Liver (tissue), 9 donors: ENCODE data around the gene RPL31. TPM values are rescaled to one million over a fixed set of nuclear protein-coding genes. Genes with fewer than 3 reads are reported as not detected.

Experiments used
- DNase-seq: peaks from one replicate; pipeline ENCODE4 v3.0.0-alpha.2; 2017; ENCODE audit warnings: low spot score
- H3K27ac ChIP-seq, 2 donors: one replicate each; pipeline ENCODE4 v1.7.0; 2013; ENCODE audit warnings: inconsistent platforms in 2 of 2, low read length in 2 of 2, control low read depth in 1 of 2, low read depth in 1 of 2, mild to moderate bottlenecking in 1 of 2
- H3K27me3 ChIP-seq, 4 donors: one replicate each; pipeline versions ENCODE4 v1.6.1 to v1.7.0; 2013; ENCODE audit warnings: low read length in 3 of 4, inconsistent platforms in 1 of 4, mild to moderate bottlenecking in 1 of 4, moderate library complexity in 1 of 4; ENCODE audit not compliant: control insufficient read depth in 4 of 4, insufficient read depth in 4 of 4
- H3K36me3 ChIP-seq, 4 donors: one replicate each; pipeline versions ENCODE4 v1.6.1 to v1.7.0; 2013; ENCODE audit warnings: low read length in 3 of 4, mild to moderate bottlenecking in 3 of 4, low read depth in 1 of 4, moderate library complexity in 1 of 4; ENCODE audit not compliant: control insufficient read depth in 4 of 4, insufficient read depth in 3 of 4
- H3K4me1 ChIP-seq, 4 donors: one replicate each; pipeline versions ENCODE4 v1.6.1 to v1.7.0; 2013; ENCODE audit warnings: low read length in 3 of 4, mild to moderate bottlenecking in 3 of 4, moderate library complexity in 1 of 4; ENCODE audit not compliant: control insufficient read depth in 4 of 4, insufficient read depth in 4 of 4
- H3K4me3 ChIP-seq, 3 donors: one replicate each; pipeline versions ENCODE4 v1.6.1 to v1.7.0; 2013; ENCODE audit warnings: low read length in 3 of 3, control low read depth in 1 of 3, low read depth in 1 of 3, mild to moderate bottlenecking in 1 of 3
- H3K9ac ChIP-seq, 2 donors: one replicate each; pipeline ENCODE4 v1.7.0; 2013; ENCODE audit warnings: low read length in 2 of 2, mild to moderate bottlenecking in 2 of 2, moderate library complexity in 2 of 2, control low read depth in 1 of 2, low read depth in 1 of 2
- H3K9me3 ChIP-seq, 4 donors: one replicate each; pipeline versions ENCODE4 v1.6.1 to v1.7.0; 2013; ENCODE audit warnings: low read length in 3 of 4; ENCODE audit not compliant: control insufficient read depth in 4 of 4
- EGR1 ChIP-seq, 2 donors: IDR thresholded peaks; 2 replicates each; pipeline ENCODE4 v1.6.1; 2016 to 2018; ENCODE audit warnings: antibody characterized with exemption in 2 of 2, low read depth in 2 of 2
- FOXA1 ChIP-seq: IDR thresholded peaks from 2 replicates; pipeline ENCODE4 v1.6.1; 2016; ENCODE audit warnings: antibody characterized with exemption
- FOXA2 ChIP-seq: IDR thresholded peaks from 2 replicates; pipeline ENCODE4 v1.6.1; 2016; ENCODE audit warnings: antibody characterized with exemption
- GABPA ChIP-seq, 2 donors: IDR thresholded peaks in 1 of 2; conservative IDR thresholded peaks in 1 of 2; 2 replicates each; pipeline ENCODE4 v1.6.1; 2016; ENCODE audit warnings: antibody characterized with exemption in 2 of 2, mild to moderate bottlenecking in 1 of 2, moderate library complexity in 1 of 2
- HNF4A ChIP-seq, 2 donors: conservative IDR thresholded peaks; 2 replicates each; pipeline ENCODE4 v1.6.1; 2016; ENCODE audit warnings: antibody characterized with exemption in 2 of 2, mild to moderate bottlenecking in 2 of 2
- HNF4G ChIP-seq: IDR thresholded peaks from 2 replicates; pipeline ENCODE4 v1.6.1; 2016; ENCODE audit warnings: antibody characterized with exemption
- JUND ChIP-seq, 2 donors: IDR thresholded peaks; 2 replicates each; pipeline ENCODE4 v1.6.1; 2016; ENCODE audit warnings: antibody characterized with exemption in 2 of 2
- NR2F2 ChIP-seq: IDR thresholded peaks from 2 replicates; pipeline ENCODE4 v1.6.1; 2016; ENCODE audit warnings: antibody characterized with exemption
- RAD21 ChIP-seq, 2 donors: IDR thresholded peaks; 2 replicates each; pipeline ENCODE4 v1.6.1; 2016; ENCODE audit warnings: antibody characterized with exemption in 2 of 2, mild to moderate bottlenecking in 2 of 2
- RXRA ChIP-seq, 2 donors: IDR thresholded peaks; 2 replicates each; pipeline ENCODE4 v1.6.1; 2017 to 2018; ENCODE audit warnings: antibody characterized with exemption in 2 of 2, mild to moderate bottlenecking in 1 of 2
- SP1 ChIP-seq: IDR thresholded peaks from 2 replicates; pipeline ENCODE4 v1.6.1; 2018; ENCODE audit warnings: antibody characterized with exemption, mild to moderate bottlenecking
- TAF1 ChIP-seq: conservative IDR thresholded peaks from 2 replicates; pipeline ENCODE4 v1.6.1; 2016; ENCODE audit warnings: antibody characterized with exemption, mild to moderate bottlenecking
- YY1 ChIP-seq: IDR thresholded peaks from 2 replicates; pipeline ENCODE4 v1.6.1; 2016; ENCODE audit warnings: antibody characterized with exemption, mild to moderate bottlenecking
- whole genome bisulfite sequencing: extraction: QIAGEN DNeasy Blood & Tissue Kit; methylation state at CpG from one replicate; pipeline ENCODE4 v1.1.7; 2013; 5-methylcytosine and 5-hydroxymethylcytosine counted together
- polyA plus RNA-seq, 2 donors: library from polyadenylated mRNA; stranded (reverse) in 1 of 2; unstranded in 1 of 2; fragments of 200-250 nt in 1 of 2; fragments of >200 nt in 1 of 2; fragmentation: Nextera tagmentation in 1 of 2; extraction: Ambion mirVana in 1 of 2; gene quantifications; one replicate each; pipeline versions ENCODE4 v1.2.1 to v1.2.3, GENCODE V29; 2013 to 2015
- total RNA-seq, 2 donors: library from RNA; depleted of rRNA; stranded (reverse); fragments of >200 nt; gene quantifications; one replicate each; pipeline ENCODE4 v1.2.3, GENCODE V29; 2014
- TF ChIP-seq, protein P1 (sequence below): IDR thresholded peaks from 2 replicates; pipeline ENCODE4 v1.6.1; 2016; ENCODE audit warnings: antibody characterized with exemption
- TF ChIP-seq, protein P2 (sequence below): IDR thresholded peaks from 2 replicates; pipeline ENCODE4 v1.6.1; 2016; ENCODE audit warnings: antibody characterized with exemption, mild to moderate bottlenecking
- TF ChIP-seq, protein P3 (sequence below): fragments of 150-350 bp; IDR thresholded peaks from 2 replicates; pipeline ENCODE4 v1.5.1; 2017; ENCODE audit warnings: improper control_type of control experiment, low read depth, low read length; ENCODE audit not compliant: missing input control
- TF ChIP-seq, protein P4 (sequence below): IDR thresholded peaks from 2 replicates; pipeline ENCODE4 v1.6.1; 2016; ENCODE audit warnings: antibody characterized with exemption
- TF ChIP-seq, protein P5 (sequence below): IDR thresholded peaks from 2 replicates; pipeline ENCODE4 v1.6.1; 2016; ENCODE audit warnings: antibody characterized with exemption
- donor health status: healthy.
- donor health status: healthy.
- donor health status: healthy.
- donor health status: healthy.
- donor health status: healthy.

RPL31 gene
- total and polyA plus RNA-seq, 4 donors: 220 to 1,995 (median 581) TPM

DNA sequence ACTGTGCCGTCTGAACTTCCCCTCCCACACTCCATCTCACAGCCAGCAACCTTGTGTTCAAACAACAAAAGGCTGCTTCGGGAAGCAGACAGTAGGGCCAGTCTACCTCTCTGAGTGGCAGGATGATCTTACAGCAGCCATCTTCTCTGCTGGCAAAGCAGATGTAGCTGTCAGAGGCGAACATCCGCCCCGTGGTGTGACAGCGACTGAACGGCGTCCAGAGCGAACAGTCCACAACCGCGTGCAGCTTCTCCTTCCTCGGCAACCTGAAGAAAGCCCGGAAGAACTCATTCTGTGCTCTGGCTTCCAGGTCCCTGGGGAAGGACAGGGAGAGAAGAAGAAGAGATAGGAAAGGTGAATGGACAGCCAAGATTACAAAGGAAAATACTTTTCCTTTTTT, 38.0 kb downstream of the RPL31 start:
- no peak for TF ChIP-seq RXRA (IDR thresholded peaks at IDR 0.05)
- TF ChIP-seq, protein P1, sequence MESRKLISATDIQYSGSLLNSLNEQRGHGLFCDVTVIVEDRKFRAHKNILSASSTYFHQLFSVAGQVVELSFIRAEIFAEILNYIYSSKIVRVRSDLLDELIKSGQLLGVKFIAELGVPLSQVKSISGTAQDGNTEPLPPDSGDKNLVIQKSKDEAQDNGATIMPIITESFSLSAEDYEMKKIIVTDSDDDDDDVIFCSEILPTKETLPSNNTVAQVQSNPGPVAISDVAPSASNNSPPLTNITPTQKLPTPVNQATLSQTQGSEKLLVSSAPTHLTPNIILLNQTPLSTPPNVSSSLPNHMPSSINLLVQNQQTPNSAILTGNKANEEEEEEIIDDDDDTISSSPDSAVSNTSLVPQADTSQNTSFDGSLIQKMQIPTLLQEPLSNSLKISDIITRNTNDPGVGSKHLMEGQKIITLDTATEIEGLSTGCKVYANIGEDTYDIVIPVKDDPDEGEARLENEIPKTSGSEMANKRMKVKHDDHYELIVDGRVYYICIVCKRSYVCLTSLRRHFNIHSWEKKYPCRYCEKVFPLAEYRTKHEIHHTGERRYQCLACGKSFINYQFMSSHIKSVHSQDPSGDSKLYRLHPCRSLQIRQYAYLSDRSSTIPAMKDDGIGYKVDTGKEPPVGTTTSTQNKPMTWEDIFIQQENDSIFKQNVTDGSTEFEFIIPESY: no peak
- TF ChIP-seq SP1: no peak
- no peak for TF ChIP-seq EGR1 (IDR thresholded peaks at IDR 0.05; ENCODE audit: low read depth in 2 of 2)
- TF ChIP-seq YY1: no peak
- TF ChIP-seq, protein P2, sequence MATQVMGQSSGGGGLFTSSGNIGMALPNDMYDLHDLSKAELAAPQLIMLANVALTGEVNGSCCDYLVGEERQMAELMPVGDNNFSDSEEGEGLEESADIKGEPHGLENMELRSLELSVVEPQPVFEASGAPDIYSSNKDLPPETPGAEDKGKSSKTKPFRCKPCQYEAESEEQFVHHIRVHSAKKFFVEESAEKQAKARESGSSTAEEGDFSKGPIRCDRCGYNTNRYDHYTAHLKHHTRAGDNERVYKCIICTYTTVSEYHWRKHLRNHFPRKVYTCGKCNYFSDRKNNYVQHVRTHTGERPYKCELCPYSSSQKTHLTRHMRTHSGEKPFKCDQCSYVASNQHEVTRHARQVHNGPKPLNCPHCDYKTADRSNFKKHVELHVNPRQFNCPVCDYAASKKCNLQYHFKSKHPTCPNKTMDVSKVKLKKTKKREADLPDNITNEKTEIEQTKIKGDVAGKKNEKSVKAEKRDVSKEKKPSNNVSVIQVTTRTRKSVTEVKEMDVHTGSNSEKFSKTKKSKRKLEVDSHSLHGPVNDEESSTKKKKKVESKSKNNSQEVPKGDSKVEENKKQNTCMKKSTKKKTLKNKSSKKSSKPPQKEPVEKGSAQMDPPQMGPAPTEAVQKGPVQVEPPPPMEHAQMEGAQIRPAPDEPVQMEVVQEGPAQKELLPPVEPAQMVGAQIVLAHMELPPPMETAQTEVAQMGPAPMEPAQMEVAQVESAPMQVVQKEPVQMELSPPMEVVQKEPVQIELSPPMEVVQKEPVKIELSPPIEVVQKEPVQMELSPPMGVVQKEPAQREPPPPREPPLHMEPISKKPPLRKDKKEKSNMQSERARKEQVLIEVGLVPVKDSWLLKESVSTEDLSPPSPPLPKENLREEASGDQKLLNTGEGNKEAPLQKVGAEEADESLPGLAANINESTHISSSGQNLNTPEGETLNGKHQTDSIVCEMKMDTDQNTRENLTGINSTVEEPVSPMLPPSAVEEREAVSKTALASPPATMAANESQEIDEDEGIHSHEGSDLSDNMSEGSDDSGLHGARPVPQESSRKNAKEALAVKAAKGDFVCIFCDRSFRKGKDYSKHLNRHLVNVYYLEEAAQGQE: no peak
- no peak for TF ChIP-seq HNF4A (conservative IDR thresholded peaks at IDR 0.05)
- TF ChIP-seq FOXA2: no peak
- TF ChIP-seq, protein P3, sequence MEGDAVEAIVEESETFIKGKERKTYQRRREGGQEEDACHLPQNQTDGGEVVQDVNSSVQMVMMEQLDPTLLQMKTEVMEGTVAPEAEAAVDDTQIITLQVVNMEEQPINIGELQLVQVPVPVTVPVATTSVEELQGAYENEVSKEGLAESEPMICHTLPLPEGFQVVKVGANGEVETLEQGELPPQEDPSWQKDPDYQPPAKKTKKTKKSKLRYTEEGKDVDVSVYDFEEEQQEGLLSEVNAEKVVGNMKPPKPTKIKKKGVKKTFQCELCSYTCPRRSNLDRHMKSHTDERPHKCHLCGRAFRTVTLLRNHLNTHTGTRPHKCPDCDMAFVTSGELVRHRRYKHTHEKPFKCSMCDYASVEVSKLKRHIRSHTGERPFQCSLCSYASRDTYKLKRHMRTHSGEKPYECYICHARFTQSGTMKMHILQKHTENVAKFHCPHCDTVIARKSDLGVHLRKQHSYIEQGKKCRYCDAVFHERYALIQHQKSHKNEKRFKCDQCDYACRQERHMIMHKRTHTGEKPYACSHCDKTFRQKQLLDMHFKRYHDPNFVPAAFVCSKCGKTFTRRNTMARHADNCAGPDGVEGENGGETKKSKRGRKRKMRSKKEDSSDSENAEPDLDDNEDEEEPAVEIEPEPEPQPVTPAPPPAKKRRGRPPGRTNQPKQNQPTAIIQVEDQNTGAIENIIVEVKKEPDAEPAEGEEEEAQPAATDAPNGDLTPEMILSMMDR: no peak
- Histone ChIP-seq H3K27ac (no peak overlapping the region), H3K4me3 (no peak overlapping the region), H3K36me3 (peaks cover 2 to 33% (median 20%) of the 10 kb centered on the region in 4 donors), H3K4me1 (peaks cover 0 to 2% (median 0%) of the 10 kb centered on the region in 4 donors), H3K9ac (no peak overlapping the region), H3K27me3 (no peaks in the 10 kb centered on the region), H3K9me3 (no peaks in the 10 kb centered on the region)
- 94% methylated on average over 13 of the region's 13 CpGs for WGBS
- DNase-seq: no peak

DNA sequence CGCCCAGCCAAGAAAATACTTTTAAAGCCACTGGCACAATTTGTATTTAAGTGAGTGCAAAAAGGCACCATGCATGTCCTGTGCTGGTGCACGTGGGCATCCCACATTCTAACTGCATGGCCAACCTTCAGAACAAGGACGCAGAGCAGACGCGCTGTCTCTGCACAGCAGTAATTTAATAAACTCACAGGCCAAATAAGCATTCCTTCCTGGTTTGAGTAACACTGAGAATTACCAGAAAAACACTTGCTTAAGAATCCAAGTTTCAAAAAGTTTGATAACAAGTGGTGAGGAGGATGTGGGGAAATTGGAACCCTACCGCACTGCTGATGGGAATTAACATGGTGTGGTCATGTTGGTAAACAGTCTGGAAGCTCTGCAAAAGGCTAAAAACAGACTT, 38.7 kb downstream of the RPL31 start:
- no peak for DNase-seq
- H3K9ac ChIP-seq: no peak overlapping the region
- no peak overlapping the region for H3K4me3 ChIP-seq
- H3K9me3 ChIP-seq: no peaks in the 10 kb centered on the region
- WGBS: 92% methylated on average over 6 of the region's 6 CpGs
- H3K36me3 ChIP-seq: peaks cover 2 to 26% (median 14%) of the 10 kb centered on the region in 4 donors
- peaks cover 0 to 2% (median 0%) of the 10 kb centered on the region in 4 donors for H3K4me1 ChIP-seq
- TF ChIP-seq HNF4G (no peak), SP1 (no peak), YY1 (no peak), GABPA (IDR thresholded peaks at IDR 0.05 in 1 of 2, conservative IDR thresholded peaks at IDR 0.05 in 1 of 2) (no peak), NR2F2 (no peak), RAD21 (IDR thresholded peaks at IDR 0.05) (no peak), FOXA1 (no peak), HNF4A (conservative IDR thresholded peaks at IDR 0.05) (no peak), TAF1 (no peak), JUND (IDR thresholded peaks at IDR 0.05) (no peak)
- TF ChIP-seq, protein P4, sequence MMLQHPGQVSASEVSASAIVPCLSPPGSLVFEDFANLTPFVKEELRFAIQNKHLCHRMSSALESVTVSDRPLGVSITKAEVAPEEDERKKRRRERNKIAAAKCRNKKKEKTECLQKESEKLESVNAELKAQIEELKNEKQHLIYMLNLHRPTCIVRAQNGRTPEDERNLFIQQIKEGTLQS: no peak
- TF ChIP-seq, protein P5, sequence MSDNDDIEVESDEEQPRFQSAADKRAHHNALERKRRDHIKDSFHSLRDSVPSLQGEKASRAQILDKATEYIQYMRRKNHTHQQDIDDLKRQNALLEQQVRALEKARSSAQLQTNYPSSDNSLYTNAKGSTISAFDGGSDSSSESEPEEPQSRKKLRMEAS: no peak
- TF ChIP-seq, protein P2: no peak
- TF ChIP-seq, protein P1: no peak
- no peaks in the 10 kb centered on the region for H3K27me3 ChIP-seq
- peak overlapping the region in 1 of 2 donors; percentile 26 for H3K27ac ChIP-seq
